ENCODE results near the gene ABI3.

ABI3 gene

DNA sequence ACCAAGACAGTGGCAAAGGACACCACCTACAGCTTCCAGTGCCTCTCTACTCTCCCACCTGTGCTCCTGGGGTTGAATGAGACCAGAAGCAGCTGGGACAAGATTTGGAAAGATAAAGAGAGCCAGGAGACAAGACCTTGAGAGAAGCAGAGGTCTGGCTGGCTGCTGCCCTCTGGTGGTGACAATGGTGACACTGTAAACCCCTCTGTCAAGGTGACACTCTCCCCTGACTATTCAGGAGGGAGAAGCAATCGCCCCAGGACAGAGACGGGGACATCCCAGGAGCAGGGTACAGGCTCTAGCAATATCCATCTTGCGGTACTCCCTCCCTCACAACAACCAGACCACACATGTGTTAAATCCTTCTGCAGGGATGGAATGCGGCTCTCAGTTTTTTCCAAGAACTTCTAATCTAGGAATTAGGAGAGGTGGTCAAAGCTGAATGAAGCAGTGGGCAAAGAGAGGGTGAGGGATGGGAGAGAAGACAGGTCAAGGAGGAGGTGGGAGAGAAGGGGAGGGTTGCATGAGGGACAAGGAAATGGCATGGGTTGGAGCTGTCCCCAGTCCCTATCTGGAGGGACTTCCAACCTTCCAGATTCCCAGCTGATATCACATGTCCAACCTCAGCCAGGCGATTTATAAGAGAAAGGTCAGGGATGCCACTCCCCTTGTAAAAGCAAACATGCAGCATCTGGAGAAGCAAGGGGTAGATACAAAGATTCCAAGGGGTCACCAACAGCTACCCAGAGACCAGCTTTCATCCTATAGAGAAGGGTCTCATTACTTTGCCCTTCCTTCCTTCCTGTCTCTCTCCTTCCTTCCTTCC lies 17.1 kb downstream of the ABI3 start:
- DNase-seq, result peak; percentile 81

DNA sequence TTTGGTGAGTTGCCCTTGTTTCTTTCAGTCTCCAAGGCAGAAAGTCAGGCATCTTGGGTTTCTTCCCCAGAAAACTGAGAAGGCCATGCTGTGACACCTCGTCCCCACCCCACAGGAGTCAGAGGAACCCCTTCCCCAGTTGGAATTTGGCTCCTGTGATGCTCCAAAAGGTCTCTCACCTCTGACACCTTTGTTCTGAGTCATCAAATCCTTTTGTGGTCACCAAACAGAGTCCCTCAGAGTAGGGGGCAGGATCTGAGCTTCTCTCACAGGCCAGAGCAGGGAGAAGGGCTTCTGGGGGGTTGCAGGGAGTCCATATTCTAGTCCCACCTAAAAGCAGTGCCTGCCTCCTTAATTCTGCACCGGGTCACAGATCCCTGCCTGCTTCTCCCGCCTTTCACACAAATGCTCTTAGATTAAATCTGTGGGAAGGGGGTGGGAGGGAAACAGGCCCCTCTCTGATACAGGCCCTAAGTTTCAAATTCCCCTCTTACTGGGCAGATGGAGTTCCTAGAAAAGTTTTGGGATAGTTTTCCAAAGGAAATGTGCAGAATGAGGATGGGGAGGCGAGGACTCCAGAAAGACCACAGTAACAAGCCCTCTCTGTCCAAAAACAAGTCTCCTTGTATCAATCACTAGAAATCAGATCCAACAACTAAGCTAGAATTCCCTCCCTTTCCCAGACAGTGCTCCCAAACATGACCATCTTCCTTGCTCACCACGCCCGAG lies 18.7 kb downstream of the ABI3 start:
- no peak for DNase-seq

DNA sequence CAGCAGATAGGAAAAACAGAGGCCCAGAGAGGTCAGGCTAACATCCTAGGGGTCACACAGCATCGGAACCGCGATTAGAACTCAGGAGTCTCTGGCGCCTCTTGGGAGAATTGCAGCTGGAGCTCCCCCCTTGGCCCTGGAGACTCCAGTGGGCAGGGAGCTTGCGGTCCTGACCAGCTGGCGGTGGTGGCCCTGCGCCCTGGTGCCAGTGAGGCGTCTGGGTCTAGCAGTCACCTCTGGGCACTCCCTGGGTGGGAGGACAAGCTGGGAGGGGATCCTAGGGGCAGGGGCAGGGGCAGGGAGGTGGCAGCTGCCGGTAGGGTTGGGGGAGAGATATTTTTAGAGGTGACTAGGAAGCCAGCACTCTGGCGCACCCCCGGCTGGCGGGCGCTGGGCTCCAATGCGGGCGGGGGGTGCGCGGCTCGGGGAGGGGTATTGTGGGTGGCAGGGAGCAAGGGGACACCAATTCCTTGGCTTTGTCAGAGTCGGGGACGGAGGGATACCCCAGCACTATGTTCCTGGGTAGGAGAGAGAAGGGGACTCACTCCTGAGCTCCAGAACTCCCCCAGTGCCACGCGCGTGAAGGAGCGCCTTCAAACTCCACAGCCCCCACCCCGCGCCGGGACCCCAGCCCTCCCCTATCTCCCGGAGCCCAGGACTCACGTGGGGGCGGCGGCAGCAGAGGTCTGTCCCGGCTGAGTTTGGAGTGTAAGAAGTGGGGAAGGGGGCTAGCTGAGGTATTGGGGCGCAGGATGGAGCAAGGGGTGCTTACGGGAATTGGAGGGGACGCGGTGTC lies 19.5 kb downstream of the ABI3 start:
- DNase-seq, result no peak

DNA sequence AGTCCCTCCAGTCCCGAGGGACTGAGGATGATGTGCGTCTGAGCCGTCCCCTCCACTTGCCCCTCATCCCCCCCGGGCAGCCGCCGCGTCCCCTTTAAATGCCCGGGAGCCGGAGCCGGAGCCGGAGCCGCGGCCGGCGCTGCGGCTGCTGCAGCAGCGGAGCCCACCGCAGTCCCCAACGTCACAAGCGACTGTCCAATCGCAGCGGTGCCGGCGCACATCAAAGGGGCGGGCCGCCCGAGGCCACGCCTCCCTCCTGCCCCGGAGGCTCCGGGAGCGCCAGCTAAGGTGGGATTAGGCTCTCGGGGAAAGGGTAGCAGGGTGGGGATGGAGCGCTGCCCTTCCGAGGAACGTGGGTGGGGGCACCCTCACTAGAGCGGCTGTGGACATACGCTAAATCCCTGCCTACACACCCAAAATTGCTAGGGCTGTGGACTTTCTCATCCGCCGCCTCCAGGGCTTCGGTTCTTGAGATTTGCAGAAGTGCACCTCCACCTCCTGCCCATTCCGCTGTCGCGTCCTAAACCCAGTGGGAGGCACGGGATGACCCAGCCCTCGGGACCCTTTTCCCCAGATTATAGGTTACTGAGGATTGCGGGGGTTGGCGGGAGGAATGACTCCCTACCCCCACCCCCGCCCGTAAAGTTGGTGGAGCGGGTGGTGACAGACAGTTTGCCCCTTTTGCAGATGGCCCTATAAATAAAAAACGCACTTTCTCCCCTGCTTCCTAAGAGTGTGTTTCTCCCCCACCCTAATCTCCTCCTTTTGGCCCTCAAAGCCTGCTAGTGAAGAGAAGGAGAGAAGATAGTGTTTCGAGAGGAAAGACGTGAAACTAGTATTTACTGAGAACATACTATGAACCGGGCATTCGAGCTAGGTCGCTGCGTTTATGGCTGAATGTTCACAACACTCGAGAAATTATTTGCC lies 20.4 kb downstream of the ABI3 start, which contains the start of gene PHOSPHO1:
TSS of gene PHOSPHO1 (minus strand) at position 152 of the 927 bp plus-strand sequence. CDS start 4,096 bp downstream, outside the sequence.
- peak; percentile 89 for DNase-seq

DNA sequence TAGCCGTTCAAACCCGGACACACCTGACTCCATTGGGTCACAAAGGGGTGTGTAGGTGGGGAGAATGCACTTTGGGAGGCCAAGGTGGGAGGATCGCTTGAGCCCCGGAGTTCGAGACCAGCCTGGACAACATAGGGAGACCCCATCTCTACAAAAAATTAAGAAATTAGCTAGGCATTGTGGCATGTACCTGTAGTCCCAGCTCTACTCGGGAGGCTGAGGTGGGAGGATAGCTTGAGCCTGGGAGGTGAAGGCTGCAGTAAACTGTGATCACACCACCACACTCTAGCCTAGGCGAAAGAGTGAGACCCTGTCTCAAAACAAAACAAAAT lies 21.0 kb downstream of the ABI3 start:
- DNase-seq, result no peak

DNA sequence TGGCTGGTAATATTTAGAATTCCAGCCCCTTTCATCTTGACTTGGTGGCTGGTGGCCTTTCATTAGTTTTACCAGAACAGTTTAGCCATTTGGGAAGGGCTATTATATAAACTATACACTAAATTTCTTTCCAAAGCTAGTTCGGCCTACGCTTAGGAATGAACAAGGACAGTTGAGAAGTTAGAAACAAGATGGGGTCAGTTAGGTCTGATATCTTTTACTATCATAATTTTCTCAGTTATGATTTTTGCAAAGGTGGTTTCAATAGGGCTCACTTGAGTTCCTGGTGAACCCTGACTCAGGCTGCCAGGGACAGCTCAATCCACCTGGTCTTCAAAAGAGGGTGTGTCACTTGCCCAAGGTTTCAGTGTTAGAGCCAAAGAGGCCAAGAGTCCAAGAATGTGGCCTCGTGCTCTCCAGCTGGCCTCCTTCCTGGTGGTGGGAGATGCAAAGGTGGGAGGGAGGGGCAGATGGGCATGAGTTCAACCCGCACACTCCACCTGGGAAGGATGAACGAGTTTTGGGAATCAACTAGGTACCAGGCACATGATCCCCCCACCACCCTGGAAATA lies 24.1 kb downstream of the ABI3 start:
- no peak for DNase-seq

DNA sequence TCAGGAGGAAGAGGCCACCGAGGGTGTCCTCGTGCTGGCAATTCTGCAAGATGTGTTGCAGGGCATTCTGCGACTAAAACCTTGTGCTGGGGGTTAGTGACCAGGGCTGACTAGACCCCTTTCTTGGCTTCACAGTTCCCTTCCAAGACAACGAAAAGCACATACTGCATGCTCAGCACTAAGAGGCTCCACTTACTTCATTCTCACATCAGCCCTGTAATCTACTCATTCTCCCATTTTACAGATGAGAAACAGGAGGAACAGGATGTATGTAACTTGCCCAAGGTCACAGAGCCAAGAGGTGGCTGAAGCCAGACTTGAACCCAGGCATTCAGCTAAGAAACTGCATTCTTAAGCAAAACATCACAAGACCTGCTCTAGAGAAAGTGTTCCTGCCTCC lies 25.4 kb downstream of the ABI3 start:
- DNase-seq, result no peak

DNA sequence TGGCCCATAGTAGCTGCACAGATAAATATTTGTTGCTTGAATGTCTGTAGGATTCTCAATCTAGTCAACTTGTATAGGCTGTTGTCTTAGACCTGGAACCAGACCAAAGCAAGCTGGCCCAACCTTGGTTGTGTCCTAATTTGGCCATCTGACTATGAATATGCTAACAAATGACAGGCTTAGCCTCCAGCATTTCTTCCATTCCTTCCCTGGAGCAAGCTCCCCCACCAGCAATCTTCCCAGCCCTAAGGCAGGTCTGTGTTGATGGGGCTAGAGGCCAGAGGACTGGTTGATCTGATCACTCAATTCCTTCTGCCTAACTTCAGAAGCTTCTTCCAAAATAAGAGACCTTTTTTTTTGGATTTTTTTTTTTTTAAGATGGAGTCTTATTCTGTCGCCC lies 29.5 kb downstream of the ABI3 start:
- no peak for DNase-seq

DNA sequence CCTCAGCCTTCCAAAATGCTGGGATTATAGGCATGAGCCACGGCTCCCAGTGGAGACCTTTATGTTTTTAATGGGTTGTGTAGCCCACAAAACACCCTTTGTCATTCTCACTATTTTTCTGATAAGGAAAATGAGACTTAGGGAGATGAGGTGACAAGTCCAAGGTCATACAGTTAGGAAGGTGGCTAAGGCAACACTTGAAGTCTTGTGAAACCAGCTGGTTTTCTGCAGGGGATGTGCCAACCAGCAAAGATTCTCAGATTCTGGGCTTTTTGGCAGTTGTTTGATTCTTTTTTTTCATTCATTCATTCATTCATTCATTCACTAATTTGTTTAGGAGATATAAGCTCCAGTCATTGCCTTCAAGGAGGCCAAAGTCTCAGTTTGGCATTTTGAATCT lies 30.1 kb downstream of the ABI3 start:
- no peak for DNase-seq

DNA sequence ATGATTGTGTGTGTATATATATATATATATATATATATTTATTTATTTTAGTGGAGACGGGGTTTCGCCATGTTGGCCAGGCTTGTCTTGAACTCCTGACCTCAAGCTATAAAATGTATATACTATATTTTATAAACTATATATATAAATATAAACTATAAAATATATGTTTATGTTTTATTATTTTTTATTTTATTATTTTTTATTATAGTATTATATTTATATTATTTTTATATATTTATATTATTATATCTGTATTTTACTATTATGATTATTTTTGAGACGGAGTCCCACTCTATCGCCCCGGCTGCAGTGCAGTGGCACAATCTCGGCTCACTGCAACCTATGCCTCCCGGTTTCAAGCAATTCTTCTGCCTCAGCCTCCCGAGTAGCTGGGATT lies 30.5 kb downstream of the ABI3 start:
- no peak for DNase-seq

DNA sequence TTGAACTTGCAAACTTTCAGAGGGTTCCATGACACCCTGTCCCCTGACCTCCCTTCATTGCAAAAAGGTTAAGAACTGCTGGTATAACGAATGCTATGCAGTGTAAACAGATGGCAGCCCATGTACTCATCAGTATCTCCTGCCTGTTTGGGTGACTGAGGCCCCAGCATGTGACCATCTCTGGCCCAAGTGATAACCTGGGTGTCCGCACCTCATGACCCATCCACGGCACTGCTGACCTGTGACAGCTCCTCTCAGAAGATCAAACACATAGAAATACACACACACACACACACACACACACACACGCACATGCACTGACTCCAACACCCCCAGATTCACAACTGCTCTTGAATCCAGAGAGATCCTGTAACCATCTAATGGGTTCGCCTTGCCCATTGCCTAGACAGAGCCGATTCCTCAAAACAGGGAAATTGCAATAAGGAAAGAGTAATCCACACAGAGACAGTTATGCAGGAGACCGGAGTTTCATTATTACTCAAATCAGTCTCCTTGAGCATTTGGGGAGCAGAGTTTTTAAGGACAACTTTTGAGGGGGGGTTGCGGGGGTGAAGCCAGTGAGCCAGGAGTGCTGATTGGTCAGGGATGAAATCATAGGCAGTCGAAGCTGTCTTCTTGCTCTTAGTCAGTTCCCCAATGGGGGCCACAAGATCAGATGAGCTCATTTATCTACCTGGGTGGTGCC lies 31.3 kb downstream of the ABI3 start:
- no peak for DNase-seq

DNA sequence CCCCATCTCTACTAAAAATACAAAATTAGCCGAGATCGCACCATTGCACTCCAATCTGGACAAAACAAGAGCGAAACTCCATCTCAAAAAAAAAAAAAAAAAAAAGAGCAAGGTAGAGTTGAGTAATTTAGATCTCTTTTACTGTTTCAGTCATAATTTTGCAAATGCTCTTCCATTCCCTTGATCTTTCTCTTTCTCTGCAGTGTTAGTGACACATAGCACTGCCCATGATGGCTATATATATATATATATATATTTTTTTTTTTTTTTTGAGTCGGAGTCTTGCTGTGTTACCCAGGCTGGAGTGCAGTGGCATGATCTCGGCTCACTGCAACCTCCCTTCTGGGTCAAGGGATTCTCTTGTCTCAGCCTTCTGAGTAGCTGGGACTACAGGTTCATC lies 32.3 kb downstream of the ABI3 start:
- no peak for DNase-seq

DNA sequence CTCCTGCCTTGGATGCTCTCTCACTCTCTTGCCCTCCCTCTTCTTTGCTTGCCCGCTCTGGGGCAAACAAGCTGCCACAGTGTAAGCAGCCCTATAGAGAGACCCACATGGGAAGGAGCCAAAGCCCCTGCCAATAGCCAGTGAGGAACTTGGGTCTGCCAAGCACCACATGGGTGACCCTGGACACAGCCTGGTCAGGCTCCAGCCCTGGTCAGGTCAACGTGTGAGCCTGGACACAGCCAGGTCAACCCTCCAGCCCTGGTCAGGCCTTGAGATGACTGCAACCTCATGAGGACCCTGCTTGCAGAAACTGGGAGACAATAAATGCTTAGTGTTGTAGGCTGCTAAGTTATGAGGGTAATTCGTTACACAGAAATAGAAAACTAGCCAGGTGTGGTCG lies 34.3 kb downstream of the ABI3 start:
- DNase-seq, result no peak

DNA sequence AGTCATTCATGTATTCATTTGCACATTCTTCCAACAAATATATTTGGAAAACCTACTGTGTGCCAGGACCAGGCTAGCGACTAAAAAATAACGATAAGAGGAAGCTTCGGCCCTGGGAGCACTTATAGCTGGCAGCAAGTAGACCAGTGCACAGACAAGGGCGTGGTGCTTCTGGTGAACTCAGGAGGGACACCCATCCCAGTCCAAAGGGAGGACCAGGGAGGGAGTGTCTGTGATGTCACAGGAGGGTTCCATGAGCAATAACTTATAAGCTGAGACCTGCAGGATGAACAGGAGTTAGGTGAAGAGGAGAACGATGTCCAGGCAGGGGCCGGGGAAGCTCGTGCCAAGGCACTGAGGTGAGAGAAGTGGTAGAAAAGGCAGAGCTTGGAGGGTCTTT lies 37.4 kb downstream of the ABI3 start:
- no peak for DNase-seq

DNA sequence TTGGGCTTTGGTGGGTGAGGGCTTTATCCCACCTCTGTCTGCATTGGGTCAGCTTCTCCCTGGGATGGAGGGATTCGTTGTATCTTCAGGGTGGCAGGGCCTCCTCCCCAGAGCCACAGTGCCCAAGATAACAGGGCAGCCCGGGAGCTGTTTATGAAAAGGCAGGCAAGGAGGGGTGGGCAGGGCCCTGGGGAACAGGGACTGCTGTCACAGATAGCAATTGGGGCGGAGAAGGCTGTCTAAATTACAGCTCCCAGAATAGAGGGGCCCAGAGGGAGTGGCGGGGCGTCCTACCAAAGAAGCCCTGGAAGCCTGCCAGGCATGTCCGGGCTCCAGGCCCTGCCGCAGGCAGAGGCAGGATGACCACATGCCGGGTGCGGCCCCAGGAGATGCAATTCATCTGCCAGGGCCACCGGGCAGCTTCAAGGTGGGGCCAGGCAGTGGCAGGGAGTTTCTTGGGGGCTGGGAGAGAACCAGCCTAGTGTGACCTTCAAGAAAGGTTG lies 38.8 kb downstream of the ABI3 start:
- DNase-seq, result no peak

DNA sequence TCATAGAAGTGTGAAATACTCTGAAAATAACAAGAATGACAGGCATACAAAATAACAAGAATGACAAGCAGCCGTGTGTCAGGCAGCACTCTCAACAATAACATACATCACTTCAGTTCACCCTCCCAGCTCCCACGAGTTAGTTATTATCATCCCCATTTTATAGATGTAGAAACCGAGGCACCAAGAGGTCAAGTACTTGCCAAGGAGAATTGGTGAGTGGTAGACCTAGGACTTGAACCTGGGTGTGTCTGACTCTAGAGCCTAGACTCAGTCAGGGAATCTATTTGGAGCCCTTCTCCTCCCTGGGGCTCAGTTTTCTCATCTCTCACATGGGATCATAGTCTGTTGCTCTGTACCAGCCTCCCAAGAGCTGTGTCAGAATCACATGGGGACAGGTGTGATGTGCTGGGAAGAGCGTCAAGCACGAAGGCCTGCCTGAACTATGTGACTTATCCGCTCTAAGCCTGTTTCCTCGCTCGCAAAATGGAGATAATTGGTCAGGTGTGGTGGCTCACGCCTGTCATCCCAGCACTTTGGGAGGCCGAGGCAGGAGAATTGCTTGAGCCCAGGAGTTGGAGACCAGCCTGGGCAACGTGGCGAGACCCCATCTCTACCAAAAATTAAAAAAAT lies 39.5 kb downstream of the ABI3 start:
- DNase-seq, result no peak

DNA sequence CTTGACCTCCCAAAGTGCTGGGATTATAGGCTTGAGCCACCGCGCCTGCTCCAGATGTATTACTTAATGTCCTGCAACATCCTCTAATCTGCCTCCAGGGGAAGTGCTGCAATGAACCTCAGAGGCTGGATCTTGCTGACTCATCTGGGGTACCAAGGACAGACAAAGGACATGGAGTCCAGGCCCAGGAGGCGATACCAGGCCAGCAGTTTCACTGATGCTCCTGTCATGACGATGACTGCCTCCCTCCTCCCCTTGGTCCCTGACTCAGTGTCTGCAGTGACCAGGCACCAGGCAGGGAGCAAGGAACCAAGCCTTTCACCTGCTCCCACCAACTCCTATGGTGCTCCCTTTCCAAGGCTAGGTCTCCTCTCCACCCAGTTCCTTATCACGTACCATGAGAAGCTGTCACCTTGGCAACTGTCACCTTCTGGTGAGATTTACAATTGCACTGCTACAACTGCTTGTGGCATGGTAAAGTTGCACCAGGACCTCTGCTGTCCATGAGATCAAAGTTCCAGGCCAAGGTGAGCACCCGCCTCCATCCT lies 41.7 kb downstream of the ABI3 start:
- DNase-seq, result no peak

DNA sequence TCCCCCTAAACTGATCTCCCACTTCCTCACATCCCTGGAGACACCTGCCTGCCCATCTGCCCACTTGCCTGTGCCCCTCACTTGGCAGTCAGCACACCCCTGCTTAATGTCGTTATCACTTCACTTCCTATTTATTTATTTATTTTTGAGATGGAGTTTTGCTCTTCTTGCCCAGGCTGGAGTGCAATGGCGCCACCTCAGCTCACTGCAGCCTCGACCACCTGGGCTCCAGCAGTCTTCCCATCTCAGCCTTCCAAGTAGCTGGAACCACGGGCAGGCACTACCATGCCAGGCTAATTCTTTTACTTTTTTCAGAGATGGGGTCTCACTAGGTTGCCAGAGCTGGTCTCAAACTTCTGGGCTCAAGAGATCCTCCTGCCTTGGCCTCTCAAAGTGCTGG lies 43.6 kb downstream of the ABI3 start:
- DNase-seq, result no peak

DNA sequence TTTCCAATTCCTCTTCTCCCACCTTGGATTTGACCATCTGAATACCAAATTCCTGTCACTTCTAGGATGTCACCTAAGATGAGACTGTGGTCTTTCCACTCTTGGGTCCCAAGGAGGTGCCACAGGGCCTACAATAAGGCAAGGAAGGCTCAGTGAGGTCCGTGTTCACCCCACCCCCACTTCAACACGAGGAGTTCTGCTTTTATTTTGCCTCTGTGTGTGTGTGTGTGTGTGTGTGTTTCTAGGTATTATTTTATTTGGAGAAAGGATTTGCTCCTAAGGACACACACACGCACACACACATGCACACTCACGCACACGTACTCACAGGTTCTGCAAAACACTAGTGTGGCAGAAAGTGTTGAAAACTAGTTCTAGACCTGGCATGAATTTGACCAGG lies 44.6 kb downstream of the ABI3 start:
- no peak for DNase-seq

DNA sequence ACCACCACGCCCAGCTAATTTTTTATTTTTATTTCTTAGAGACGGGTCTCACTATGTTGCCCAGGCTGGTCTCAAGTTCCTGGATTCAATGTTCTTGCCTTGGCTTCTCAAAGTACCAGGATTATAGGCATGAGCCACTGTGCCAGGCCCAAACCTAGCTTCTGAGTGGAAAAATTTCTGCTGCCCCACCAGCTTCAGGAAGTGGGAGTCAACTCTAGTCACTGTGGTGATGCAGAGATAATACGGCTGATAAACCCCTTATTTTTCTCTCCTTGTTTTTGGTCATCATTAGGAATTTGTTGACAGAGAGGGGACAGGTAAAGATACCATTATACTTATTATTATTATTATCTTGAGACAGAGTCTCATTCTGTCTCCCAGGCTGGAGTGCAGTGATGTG lies 47.9 kb downstream of the ABI3 start:
- DNase-seq, result no peak

DNA sequence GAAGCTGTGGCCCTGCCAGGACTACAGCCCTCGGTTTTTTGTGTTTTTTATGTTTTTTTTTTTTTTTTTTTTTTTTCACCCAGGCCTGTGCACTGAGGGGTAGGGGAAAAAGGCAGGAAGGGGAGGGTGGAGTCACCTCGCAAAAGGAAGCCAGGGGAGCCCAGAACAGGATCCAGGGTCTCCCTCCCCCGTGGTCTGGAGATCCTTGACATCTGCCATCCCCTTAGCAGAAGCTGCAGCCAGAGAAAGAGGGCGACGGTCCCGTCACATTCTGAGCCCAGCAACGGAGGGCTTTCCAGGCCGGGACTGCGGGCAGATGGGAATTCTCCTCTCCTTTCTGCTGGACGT lies 49.1 kb downstream of the ABI3 start:
- DNase-seq, result no peak
